ENCODE data around the gene ARFGEF2. TPM values are rescaled to one million over a fixed set of nuclear protein-coding genes. Genes with fewer than 3 reads are reported as not detected.

Gene ARFGEF2
- total and polyA plus RNA-seq, 7 donors = 11.4 to 28.2 (median 23.8) TPM

- no peak for TF ChIP-seq POLR2AphosphoS5 (IDR thresholded peaks at IDR 0.05)
- no peak for TF ChIP-seq POLR2A (IDR thresholded peaks at IDR 0.05)
- TF ChIP-seq EP300 (IDR thresholded peaks at IDR 0.05) = no peak
- TF ChIP-seq CTCF (IDR thresholded peaks at IDR 0.05) = no peak
- Histone ChIP-seq H3K27me3 (no peaks in the 10 kb centered on the region), H3K4me3 (no peak overlapping the region), H3K9me3 (no peaks in the 10 kb centered on the region), H3K36me3 (no peaks in the 10 kb centered on the region), H3K4me1 (peaks cover 0 to 7% (median 2%) of the 10 kb centered on the region in 4 donors), H3K27ac (no peak overlapping the region)
- 69 to 75% methylated on average over 2 of the region's 2 CpGs for WGBS, 2 donors
- DNase-seq = no peak
- intact Hi-C loops (cut with DNase I) = no loop called here
Measured at GRCh38 chr20:48892891-48893290, 28.6 kb upstream of the ARFGEF2 start.

- intact Hi-C loops (cut with DNase I) = no loop called here
- TF ChIP-seq EP300 (IDR thresholded peaks at IDR 0.05) = no peak
- H3K4me1 ChIP-seq = peaks cover 0 to 8% (median 3%) of the 10 kb centered on the region in 4 donors
- H3K27ac ChIP-seq = no peak overlapping the region
- no peak for DNase-seq
- H3K4me3 ChIP-seq = no peak overlapping the region
- no peaks in the 10 kb centered on the region for H3K36me3 ChIP-seq
- H3K9me3 ChIP-seq = no peaks in the 10 kb centered on the region
- no peaks in the 10 kb centered on the region for H3K27me3 ChIP-seq
Measured at GRCh38 chr20:48893374-48893773, 28.1 kb upstream of the ARFGEF2 start.

GRCh38 chr20:48897305-48898010 is 24.1 kb upstream of the ARFGEF2 start:
- no peak for TF ChIP-seq CTCF (IDR thresholded peaks at IDR 0.05)
- TF ChIP-seq POLR2AphosphoS5 (IDR thresholded peaks at IDR 0.05) = peak in 2 of 4 donors; percentile 25 to 33
- Histone ChIP-seq H3K4me1 (peaks cover 0 to 8% (median 3%) of the 10 kb centered on the region in 4 donors), H3K4me3 (no peak overlapping the region), H3K36me3 (no peaks in the 10 kb centered on the region), H3K9me3 (no peaks in the 10 kb centered on the region), H3K27ac (peak overlapping the region in 1 of 4 donors; percentile 45), H3K27me3 (no peaks in the 10 kb centered on the region)
- DNase-seq = no peak
- intact Hi-C loops (cut with DNase I) = no loop called here
- 67 to 81% methylated on average over 4 of the region's 4 CpGs for WGBS, 2 donors

- no peak for DNase-seq
- Histone ChIP-seq H3K27me3 (no peaks in the 10 kb centered on the region), H3K4me1 (peaks cover 0 to 8% (median 3%) of the 10 kb centered on the region in 4 donors), H3K9me3 (no peaks in the 10 kb centered on the region), H3K27ac (no peak overlapping the region), H3K36me3 (no peaks in the 10 kb centered on the region), H3K4me3 (no peak overlapping the region)
- TF ChIP-seq POLR2A (IDR thresholded peaks at IDR 0.05) (no peak), CTCF (IDR thresholded peaks at IDR 0.05) (no peak), POLR2AphosphoS5 (IDR thresholded peaks at IDR 0.05) (no peak), EP300 (IDR thresholded peaks at IDR 0.05) (no peak)
- WGBS, 2 donors = 80 to 83% methylated on average over 10 of the region's 10 CpGs
- intact Hi-C loops (cut with DNase I) = no loop called here
Measured at GRCh38 chr20:48898210-48898609, 23.3 kb upstream of the ARFGEF2 start.

GRCh38 chr20:48898896-48899530 is 22.5 kb upstream of the ARFGEF2 start:
- TF ChIP-seq POLR2AphosphoS5 (IDR thresholded peaks at IDR 0.05) = no peak
- no peak for TF ChIP-seq POLR2A (IDR thresholded peaks at IDR 0.05)
- TF ChIP-seq EP300 (IDR thresholded peaks at IDR 0.05) = no peak
- TF ChIP-seq CTCF (IDR thresholded peaks at IDR 0.05) = no peak
- intact Hi-C loops (cut with DNase I) = no loop called here
- peaks cover 0 to 8% (median 3%) of the 10 kb centered on the region in 4 donors for H3K4me1 ChIP-seq
- H3K9me3 ChIP-seq = no peaks in the 10 kb centered on the region
- WGBS, 2 donors = 80 to 86% methylated on average over 5 of the region's 5 CpGs
- DNase-seq = no peak
- H3K27me3 ChIP-seq = no peaks in the 10 kb centered on the region
- no peak overlapping the region for H3K4me3 ChIP-seq
- no peaks in the 10 kb centered on the region for H3K36me3 ChIP-seq
- H3K27ac ChIP-seq = no peak overlapping the region
